CD4-positive, CD25-positive, alpha-beta regulatory T cell (primary cell): ENCODE measurements around the gene GASK1A. TPM values are rescaled to one million over a fixed set of nuclear protein-coding genes. Genes with fewer than 3 reads are reported as not detected.

Experiments
- ATAC-seq, 2 donors: fragments of 150-1000 bp; cut with Tn5 transposase; one replicate each; pipeline ENCODE4 v1.10.0; 2021; ENCODE audit warnings: low read depth in 2 of 2, moderate number of reproducible peaks in 2 of 2, moderate library complexity in 1 of 2
- DNase-seq, 3 donors: peaks; one replicate each; pipeline versions ENCODE4 v3.0.0 to v3.0.0-alpha.2; 2012 to 2022; ENCODE audit warnings: mixed read lengths in 1 of 3
- H3K27ac ChIP-seq: one replicate; pipeline ENCODE4 v1.7.0; 2013; ENCODE audit warnings: mild to moderate bottlenecking, low read length; ENCODE audit not compliant: insufficient read depth, poor library complexity, severe bottlenecking
- H3K27me3 ChIP-seq: one replicate; pipeline ENCODE4 v1.7.0; 2013; ENCODE audit warnings: low read length; ENCODE audit not compliant: control insufficient read depth, insufficient read depth
- H3K36me3 ChIP-seq: one replicate; pipeline ENCODE4 v1.7.0; 2013; ENCODE audit warnings: mild to moderate bottlenecking, low read length, moderate library complexity; ENCODE audit not compliant: control insufficient read depth, insufficient read depth
- H3K4me1 ChIP-seq: 2 replicates; pipeline ENCODE4 v1.7.0; 2013; ENCODE audit warnings: mild to moderate bottlenecking, low read length; ENCODE audit not compliant: insufficient read depth, control insufficient read depth, poor library complexity, severe bottlenecking
- H3K4me3 ChIP-seq: one replicate; pipeline ENCODE4 v1.7.0; 2013; ENCODE audit warnings: low read depth, mild to moderate bottlenecking, low read length, moderate library complexity
- H3K9me3 ChIP-seq, 2 experiments: 1 replicate in 1 of 2; 2 replicates in 1 of 2; pipeline ENCODE4 v1.7.0; 2013; ENCODE audit warnings: low read length in 2 of 2, mild to moderate bottlenecking in 1 of 2, moderate library complexity in 1 of 2; ENCODE audit not compliant: control insufficient read depth in 2 of 2
- H3K27ac Mint-ChIP-seq, 3 donors: one replicate each; pipeline ENCODE4 v1.8.0; 2020 to 2022; ENCODE audit warnings: mild to moderate bottlenecking in 3 of 3, mixed read lengths in 3 of 3, moderate library complexity in 2 of 3
- H3K27me3 Mint-ChIP-seq: one replicate; pipeline ENCODE4 v1.8.0; 2022; ENCODE audit warnings: mild to moderate bottlenecking, mixed read lengths
- H3K36me3 Mint-ChIP-seq: one replicate; pipeline ENCODE4 v1.8.0; 2020; ENCODE audit warnings: mixed read lengths
- H3K4me1 Mint-ChIP-seq, 4 donors: one replicate each; pipeline ENCODE4 v1.8.0; 2020 to 2022; ENCODE audit warnings: mixed read lengths in 4 of 4, mild to moderate bottlenecking in 1 of 4
- H3K4me3 Mint-ChIP-seq, 4 donors: one replicate each; pipeline ENCODE4 v1.8.0; 2020 to 2022; ENCODE audit warnings: mild to moderate bottlenecking in 4 of 4, mixed read lengths in 4 of 4, moderate library complexity in 3 of 4
- H3K9me3 Mint-ChIP-seq, 7 donors: one replicate each; pipeline ENCODE4 v1.8.0; 2020 to 2022; ENCODE audit warnings: mixed read lengths in 7 of 7, mild to moderate bottlenecking in 3 of 7, moderate library complexity in 2 of 7
- polyA plus RNA-seq, 4 donors: library from polyadenylated mRNA; unstranded; fragments of 300-500 nt; fragmentation: Illumina TruSeq; gene quantifications; one replicate each; pipeline ENCODE4 v1.2.3, GENCODE V29; 2021
- total RNA-seq: library from RNA; stranded (reverse); gene quantifications from one replicate; pipeline ENCODE4 v1.2.3, GENCODE V29; 2022

GASK1A gene
- total and polyA plus RNA-seq, 5 donors from 2014 or later, result not detected

GRCh38 chr3:43005981-43006380 lies 26.9 kb downstream of the GASK1A start:
- no peaks in the 10 kb centered on the region for H3K36me3 Mint-ChIP-seq

GRCh38 chr3:43006825-43007224 lies 27.7 kb downstream of the GASK1A start:
- DNase-seq (no peak), ATAC-seq (no peak)
- H3K27ac Mint-ChIP-seq, result no peak overlapping the region
- H3K4me3 ChIP-seq, result no peak overlapping the region
- peaks cover 0 to 2% (median 0%) of the 10 kb centered on the region in 7 donors for H3K9me3 Mint-ChIP-seq
- H3K4me1 Mint-ChIP-seq, result peaks cover 0 to 26% (median 10%) of the 10 kb centered on the region in 4 donors
- peaks cover 8% of the 10 kb centered on the region for H3K27me3 Mint-ChIP-seq
- H3K36me3 Mint-ChIP-seq, result no peaks in the 10 kb centered on the region
- no peak overlapping the region for H3K27ac ChIP-seq
- H3K4me3 Mint-ChIP-seq, result no peak overlapping the region
- H3K9me3 ChIP-seq, result peaks cover 0 to 3% of the 10 kb centered on the region in 2 experiments
- H3K27me3 ChIP-seq, result no peaks in the 10 kb centered on the region
- H3K36me3 ChIP-seq, result no peaks in the 10 kb centered on the region
- no peaks in the 10 kb centered on the region for H3K4me1 ChIP-seq

More at GRCh38 chr3:43005981-43006380, 26.9 kb downstream of the GASK1A start:
- Histone ChIP-seq H3K9me3 (no peaks in the 10 kb centered on the region), H3K36me3 (no peaks in the 10 kb centered on the region), H3K27ac (no peak overlapping the region), H3K4me1 (no peaks in the 10 kb centered on the region), H3K4me3 (no peak overlapping the region), H3K27me3 (no peaks in the 10 kb centered on the region)
- DNase-seq (no peak), ATAC-seq (no peak)
- H3K27ac Mint-ChIP-seq, result no peak overlapping the region
- H3K27me3 Mint-ChIP-seq, result peaks cover 16% of the 10 kb centered on the region
- H3K4me1 Mint-ChIP-seq, result peaks cover 0 to 26% (median 10%) of the 10 kb centered on the region in 4 donors
- no peak overlapping the region for H3K4me3 Mint-ChIP-seq
- H3K9me3 Mint-ChIP-seq, result peaks cover 0 to 1% (median 0%) of the 10 kb centered on the region in 7 donors

GRCh38 chr3:43009547-43009946 lies 30.4 kb downstream of the GASK1A start:
- Histone ChIP-seq H3K27ac (no peak overlapping the region), H3K9me3 (peaks cover 20 to 24% of the 10 kb centered on the region in 2 experiments), H3K4me1 (no peaks in the 10 kb centered on the region), H3K36me3 (no peaks in the 10 kb centered on the region), H3K27me3 (no peaks in the 10 kb centered on the region), H3K4me3 (no peak overlapping the region)
- no peak overlapping the region for H3K27ac Mint-ChIP-seq
- H3K4me1 Mint-ChIP-seq, result peaks cover 0 to 26% (median 9%) of the 10 kb centered on the region in 4 donors
- H3K9me3 Mint-ChIP-seq, result peaks cover 0 to 2% (median 0%) of the 10 kb centered on the region in 7 donors
- H3K36me3 Mint-ChIP-seq, result no peaks in the 10 kb centered on the region
- H3K27me3 Mint-ChIP-seq, result peaks cover 8% of the 10 kb centered on the region
- no peak for ATAC-seq
- no peak for DNase-seq
- no peak overlapping the region for H3K4me3 Mint-ChIP-seq

- no peaks in the 10 kb centered on the region for H3K27me3 ChIP-seq
- H3K9me3 ChIP-seq, result peaks cover 31% of the 10 kb centered on the region in 2 experiments
- peak overlapping the region in 1 of 3 donors; percentile 23 for H3K27ac Mint-ChIP-seq
- H3K4me3 ChIP-seq, result no peak overlapping the region
- H3K36me3 ChIP-seq, result no peaks in the 10 kb centered on the region
- peaks cover 0 to 2% (median 0%) of the 10 kb centered on the region in 7 donors for H3K9me3 Mint-ChIP-seq
- peaks cover 8% of the 10 kb centered on the region for H3K27me3 Mint-ChIP-seq
- H3K4me1 Mint-ChIP-seq, result peaks cover 0 to 18% (median 8%) of the 10 kb centered on the region in 4 donors
- no peaks in the 10 kb centered on the region for H3K36me3 Mint-ChIP-seq
- H3K4me3 Mint-ChIP-seq, result no peak overlapping the region
- H3K4me1 ChIP-seq, result no peaks in the 10 kb centered on the region
- H3K27ac ChIP-seq, result no peak overlapping the region
- DNase-seq (no peak), ATAC-seq (no peak)
These were observed 31.5 kb downstream of the GASK1A start for GRCh38 chr3:43010638-43011037.

GRCh38 chr3:43011638-43012037 lies 32.5 kb downstream of the GASK1A start:
- no peak overlapping the region for H3K27ac Mint-ChIP-seq
- H3K36me3 Mint-ChIP-seq, result no peaks in the 10 kb centered on the region
- Histone ChIP-seq H3K4me1 (no peaks in the 10 kb centered on the region), H3K27ac (peak overlapping the region; percentile 28), H3K36me3 (no peaks in the 10 kb centered on the region), H3K4me3 (no peak overlapping the region), H3K27me3 (no peaks in the 10 kb centered on the region), H3K9me3 (peaks cover 35 to 40% of the 10 kb centered on the region in 2 experiments)
- peaks cover 0 to 8% (median 2%) of the 10 kb centered on the region in 4 donors for H3K4me1 Mint-ChIP-seq
- peak overlapping the region in 1 of 4 donors; percentile 35 for H3K4me3 Mint-ChIP-seq
- peaks cover 7% of the 10 kb centered on the region for H3K27me3 Mint-ChIP-seq
- DNase-seq, result peak in 1 of 3 donors; percentile 24
- peaks cover 0 to 2% (median 0%) of the 10 kb centered on the region in 7 donors for H3K9me3 Mint-ChIP-seq
- ATAC-seq, result no peak

- Mint-ChIP-seq H3K4me1 (peaks cover 0 to 8% (median 1%) of the 10 kb centered on the region in 4 donors), H3K36me3 (no peaks in the 10 kb centered on the region), H3K27ac (no peak overlapping the region), H3K27me3 (peaks cover 1% of the 10 kb centered on the region), H3K9me3 (peaks cover 0 to 2% (median 0%) of the 10 kb centered on the region in 7 donors), H3K4me3 (no peak overlapping the region)
- Histone ChIP-seq H3K27me3 (no peaks in the 10 kb centered on the region), H3K27ac (no peak overlapping the region), H3K36me3 (no peaks in the 10 kb centered on the region), H3K4me1 (no peaks in the 10 kb centered on the region), H3K9me3 (peaks cover 35 to 45% of the 10 kb centered on the region in 2 experiments), H3K4me3 (no peak overlapping the region)
- DNase-seq (peak in 1 of 3 donors; percentile 2), ATAC-seq (no peak)
These were observed 33.1 kb downstream of the GASK1A start for GRCh38 chr3:43012174-43012573.

GRCh38 chr3:43013256-43013655 lies 34.1 kb downstream of the GASK1A start:
- peaks cover 35 to 50% of the 10 kb centered on the region in 2 experiments for H3K9me3 ChIP-seq
- no peaks in the 10 kb centered on the region for H3K36me3 ChIP-seq
- H3K4me1 ChIP-seq, result no peaks in the 10 kb centered on the region
- Mint-ChIP-seq H3K9me3 (peaks cover 0 to 3% (median 0%) of the 10 kb centered on the region in 7 donors), H3K27me3 (no peaks in the 10 kb centered on the region), H3K4me1 (peaks cover 0 to 8% (median 0%) of the 10 kb centered on the region in 4 donors), H3K4me3 (no peak overlapping the region), H3K36me3 (no peaks in the 10 kb centered on the region), H3K27ac (no peak overlapping the region)
- no peak for DNase-seq
- H3K27me3 ChIP-seq, result no peaks in the 10 kb centered on the region
- peak overlapping the region; percentile 73 for H3K27ac ChIP-seq
- no peak overlapping the region for H3K4me3 ChIP-seq
- ATAC-seq, result no peak

- peaks cover 0 to 6% (median under 1%) of the 10 kb centered on the region in 4 donors for H3K4me1 Mint-ChIP-seq
- no peaks in the 10 kb centered on the region for H3K27me3 ChIP-seq
- ATAC-seq (peak; percentile 38 to 49), DNase-seq (peak in 2 of 3 donors; percentile 45 to 64)
- H3K4me1 ChIP-seq, result no peaks in the 10 kb centered on the region
- no peak overlapping the region for H3K4me3 Mint-ChIP-seq
- no peaks in the 10 kb centered on the region for H3K36me3 ChIP-seq
- peaks cover 0 to 5% (median 0%) of the 10 kb centered on the region in 7 donors for H3K9me3 Mint-ChIP-seq
- H3K9me3 ChIP-seq, result peaks cover 35 to 50% of the 10 kb centered on the region in 2 experiments
- H3K4me3 ChIP-seq, result no peak overlapping the region
- H3K27me3 Mint-ChIP-seq, result no peaks in the 10 kb centered on the region
- no peaks in the 10 kb centered on the region for H3K36me3 Mint-ChIP-seq
- H3K27ac Mint-ChIP-seq, result no peak overlapping the region
- peak overlapping the region; percentile 73 for H3K27ac ChIP-seq
These were observed 34.6 kb downstream of the GASK1A start for GRCh38 chr3:43013743-43014155.
